Liver (tissue), 9 donors: ENCODE measurements around the gene NEUROG1. TPM values are rescaled to one million over a fixed set of nuclear protein-coding genes. Genes with fewer than 3 reads are reported as not detected.

Experiments
- DNase-seq: peaks from one replicate; pipeline ENCODE4 v3.0.0-alpha.2; 2017; ENCODE audit warnings: low spot score
- H3K27ac ChIP-seq, 2 donors: one replicate each; pipeline ENCODE4 v1.7.0; 2013; ENCODE audit warnings: inconsistent platforms in 2 of 2, low read length in 2 of 2, control low read depth in 1 of 2, low read depth in 1 of 2, mild to moderate bottlenecking in 1 of 2
- H3K27me3 ChIP-seq, 4 donors: one replicate each; pipeline versions ENCODE4 v1.6.1 to v1.7.0; 2013; ENCODE audit warnings: low read length in 3 of 4, inconsistent platforms in 1 of 4, mild to moderate bottlenecking in 1 of 4, moderate library complexity in 1 of 4; ENCODE audit not compliant: control insufficient read depth in 4 of 4, insufficient read depth in 4 of 4
- H3K36me3 ChIP-seq, 4 donors: one replicate each; pipeline versions ENCODE4 v1.6.1 to v1.7.0; 2013; ENCODE audit warnings: low read length in 3 of 4, mild to moderate bottlenecking in 3 of 4, low read depth in 1 of 4, moderate library complexity in 1 of 4; ENCODE audit not compliant: control insufficient read depth in 4 of 4, insufficient read depth in 3 of 4
- H3K4me1 ChIP-seq, 4 donors: one replicate each; pipeline versions ENCODE4 v1.6.1 to v1.7.0; 2013; ENCODE audit warnings: low read length in 3 of 4, mild to moderate bottlenecking in 3 of 4, moderate library complexity in 1 of 4; ENCODE audit not compliant: control insufficient read depth in 4 of 4, insufficient read depth in 4 of 4
- H3K4me3 ChIP-seq, 3 donors: one replicate each; pipeline versions ENCODE4 v1.6.1 to v1.7.0; 2013; ENCODE audit warnings: low read length in 3 of 3, control low read depth in 1 of 3, low read depth in 1 of 3, mild to moderate bottlenecking in 1 of 3
- H3K9ac ChIP-seq, 2 donors: one replicate each; pipeline ENCODE4 v1.7.0; 2013; ENCODE audit warnings: low read length in 2 of 2, mild to moderate bottlenecking in 2 of 2, moderate library complexity in 2 of 2, control low read depth in 1 of 2, low read depth in 1 of 2
- H3K9me3 ChIP-seq, 4 donors: one replicate each; pipeline versions ENCODE4 v1.6.1 to v1.7.0; 2013; ENCODE audit warnings: low read length in 3 of 4; ENCODE audit not compliant: control insufficient read depth in 4 of 4
- ATF3 ChIP-seq: IDR thresholded peaks from 2 replicates; pipeline ENCODE4 v1.6.1; 2016; ENCODE audit warnings: antibody characterized with exemption
- CTCF ChIP-seq: fragments of 150-350 bp; IDR thresholded peaks from 2 replicates; pipeline ENCODE4 v1.5.1; 2017; ENCODE audit warnings: improper control_type of control experiment, low read depth, low read length; ENCODE audit not compliant: missing input control
- EGR1 ChIP-seq, 2 donors: IDR thresholded peaks; 2 replicates each; pipeline ENCODE4 v1.6.1; 2016 to 2018; ENCODE audit warnings: antibody characterized with exemption in 2 of 2, low read depth in 2 of 2
- FOXA1 ChIP-seq: IDR thresholded peaks from 2 replicates; pipeline ENCODE4 v1.6.1; 2016; ENCODE audit warnings: antibody characterized with exemption
- FOXA2 ChIP-seq: IDR thresholded peaks from 2 replicates; pipeline ENCODE4 v1.6.1; 2016; ENCODE audit warnings: antibody characterized with exemption
- GABPA ChIP-seq, 2 donors: IDR thresholded peaks in 1 of 2; conservative IDR thresholded peaks in 1 of 2; 2 replicates each; pipeline ENCODE4 v1.6.1; 2016; ENCODE audit warnings: antibody characterized with exemption in 2 of 2, mild to moderate bottlenecking in 1 of 2, moderate library complexity in 1 of 2
- HNF4A ChIP-seq, 2 donors: conservative IDR thresholded peaks; 2 replicates each; pipeline ENCODE4 v1.6.1; 2016; ENCODE audit warnings: antibody characterized with exemption in 2 of 2, mild to moderate bottlenecking in 2 of 2
- MAX ChIP-seq: IDR thresholded peaks from 2 replicates; pipeline ENCODE4 v1.6.1; 2016; ENCODE audit warnings: antibody characterized with exemption
- NR2F2 ChIP-seq: IDR thresholded peaks from 2 replicates; pipeline ENCODE4 v1.6.1; 2016; ENCODE audit warnings: antibody characterized with exemption
- RAD21 ChIP-seq, 2 donors: IDR thresholded peaks; 2 replicates each; pipeline ENCODE4 v1.6.1; 2016; ENCODE audit warnings: antibody characterized with exemption in 2 of 2, mild to moderate bottlenecking in 2 of 2
- REST ChIP-seq: IDR thresholded peaks from 2 replicates; pipeline ENCODE4 v1.6.1; 2016; ENCODE audit warnings: antibody characterized with exemption, mild to moderate bottlenecking
- RXRA ChIP-seq, 2 donors: IDR thresholded peaks; 2 replicates each; pipeline ENCODE4 v1.6.1; 2017 to 2018; ENCODE audit warnings: antibody characterized with exemption in 2 of 2, mild to moderate bottlenecking in 1 of 2
- TAF1 ChIP-seq: conservative IDR thresholded peaks from 2 replicates; pipeline ENCODE4 v1.6.1; 2016; ENCODE audit warnings: antibody characterized with exemption, mild to moderate bottlenecking
- YY1 ChIP-seq: IDR thresholded peaks from 2 replicates; pipeline ENCODE4 v1.6.1; 2016; ENCODE audit warnings: antibody characterized with exemption, mild to moderate bottlenecking
- ZBTB33 ChIP-seq: IDR thresholded peaks from 2 replicates; pipeline ENCODE4 v1.6.1; 2016; ENCODE audit warnings: antibody characterized with exemption
- WGBS: extraction: QIAGEN DNeasy Blood & Tissue Kit; methylation state at CpG from one replicate; pipeline ENCODE4 v1.1.7; 2013; 5-methylcytosine and 5-hydroxymethylcytosine counted together
- polyA plus RNA-seq, 2 donors: library from polyadenylated mRNA; stranded (reverse) in 1 of 2; unstranded in 1 of 2; fragments of 200-250 nt in 1 of 2; fragments of >200 nt in 1 of 2; fragmentation: Nextera tagmentation in 1 of 2; extraction: Ambion mirVana in 1 of 2; gene quantifications; one replicate each; pipeline versions ENCODE4 v1.2.1 to v1.2.3, GENCODE V29; 2013 to 2015
- total RNA-seq, 2 donors: library from RNA; depleted of rRNA; stranded (reverse); fragments of >200 nt; gene quantifications; one replicate each; pipeline ENCODE4 v1.2.3, GENCODE V29; 2014
- donor health status: healthy.
- donor health status: healthy.
- donor health status: healthy.
- donor health status: healthy.
- donor health status: healthy.

The NEUROG1 gene
- total and polyA plus RNA-seq, 4 donors = not detected

GRCh38 chr5:135534609-135535419 lies 950 bp downstream of the NEUROG1 start:
- no peak overlapping the region for H3K4me3 ChIP-seq
- H3K36me3 ChIP-seq = no peaks in the 10 kb centered on the region
- peaks cover 8 to 19% (median 10%) of the 10 kb centered on the region in 4 donors for H3K27me3 ChIP-seq
- TF ChIP-seq ZBTB33 (no peak), YY1 (no peak), FOXA2 (no peak), RXRA (IDR thresholded peaks at IDR 0.05) (no peak), RAD21 (IDR thresholded peaks at IDR 0.05) (no peak), TAF1 (no peak), HNF4A (conservative IDR thresholded peaks at IDR 0.05) (no peak), ATF3 (no peak), MAX (no peak), GABPA (IDR thresholded peaks at IDR 0.05 in 1 of 2, conservative IDR thresholded peaks at IDR 0.05 in 1 of 2) (no peak), FOXA1 (no peak), REST (no peak), EGR1 (IDR thresholded peaks at IDR 0.05; ENCODE audit: low read depth in 2 of 2) (no peak), CTCF (no peak), NR2F2 (no peak)
- 5% methylated on average over 61 of the region's 61 CpGs for WGBS
- no peak overlapping the region for H3K9ac ChIP-seq
- DNase-seq = no peak
- peaks cover 0 to 16% (median 7%) of the 10 kb centered on the region in 4 donors for H3K4me1 ChIP-seq
- H3K27ac ChIP-seq = no peak overlapping the region
- peaks cover 0 to 11% (median 6%) of the 10 kb centered on the region in 4 donors for H3K9me3 ChIP-seq
